ENCODE results near the gene ODR4. TPM values are rescaled to one million over a fixed set of nuclear protein-coding genes. Genes with fewer than 3 reads are reported as not detected.

The ODR4 gene
- total RNA-seq, 1 experiment from 2014 or later: 29.1 TPM

DNA sequence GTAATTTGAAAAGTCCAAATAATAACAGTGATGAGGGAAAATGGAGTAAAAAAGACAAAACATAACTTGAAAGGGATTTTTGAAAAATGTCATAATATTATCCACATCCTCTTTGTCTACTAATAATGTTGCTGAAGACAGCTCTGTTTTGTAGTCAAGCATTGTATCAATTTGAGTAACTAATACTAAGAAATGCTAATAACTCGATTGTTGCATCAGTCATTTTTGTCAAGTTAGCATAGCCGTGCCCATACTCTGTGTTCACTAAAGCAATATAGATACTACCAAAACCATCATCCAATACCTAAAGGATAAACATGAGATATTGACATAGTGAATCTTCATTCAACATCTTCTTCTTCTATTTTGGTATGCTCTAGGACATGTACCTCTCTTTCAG lies 68.0 kb downstream of the ODR4 start:
- Histone ChIP-seq H3K36me3 (ENCODE audit: control insufficient read depth, insufficient read depth, low read length) (no peaks in the 10 kb centered on the region), H3K27me3 (replicated peaks; ENCODE audit: control insufficient read depth, insufficient read depth, low read length) (no peaks in the 10 kb centered on the region), H3K4me1 (peaks cover 10% of the 10 kb centered on the region; the same call in 1 of the 2 replicates), H3K4me3 (ENCODE audit: low read depth, low read length) (no peak overlapping the region), H3K9me3 (no peaks in the 10 kb centered on the region)
- Mint-ChIP-seq H3K9me3 (ENCODE audit: unreplicated experiment) (peaks cover 4% of the 10 kb centered on the region), H3K27ac (ENCODE audit: unreplicated experiment) (no peak overlapping the region), H3K4me3 (ENCODE audit: unreplicated experiment) (no peak overlapping the region), H3K36me3 (ENCODE audit: insufficient read depth, unreplicated experiment) (no peaks in the 10 kb centered on the region), H3K27me3 (ENCODE audit: insufficient read depth, unreplicated experiment) (no peaks in the 10 kb centered on the region), H3K4me1 (ENCODE audit: low read depth, unreplicated experiment) (peaks cover 19% of the 10 kb centered on the region)
- ChIA-PET CTCF (no interaction called here), POLR2A (no interaction called here)
- TF ChIP-seq, protein P1, sequence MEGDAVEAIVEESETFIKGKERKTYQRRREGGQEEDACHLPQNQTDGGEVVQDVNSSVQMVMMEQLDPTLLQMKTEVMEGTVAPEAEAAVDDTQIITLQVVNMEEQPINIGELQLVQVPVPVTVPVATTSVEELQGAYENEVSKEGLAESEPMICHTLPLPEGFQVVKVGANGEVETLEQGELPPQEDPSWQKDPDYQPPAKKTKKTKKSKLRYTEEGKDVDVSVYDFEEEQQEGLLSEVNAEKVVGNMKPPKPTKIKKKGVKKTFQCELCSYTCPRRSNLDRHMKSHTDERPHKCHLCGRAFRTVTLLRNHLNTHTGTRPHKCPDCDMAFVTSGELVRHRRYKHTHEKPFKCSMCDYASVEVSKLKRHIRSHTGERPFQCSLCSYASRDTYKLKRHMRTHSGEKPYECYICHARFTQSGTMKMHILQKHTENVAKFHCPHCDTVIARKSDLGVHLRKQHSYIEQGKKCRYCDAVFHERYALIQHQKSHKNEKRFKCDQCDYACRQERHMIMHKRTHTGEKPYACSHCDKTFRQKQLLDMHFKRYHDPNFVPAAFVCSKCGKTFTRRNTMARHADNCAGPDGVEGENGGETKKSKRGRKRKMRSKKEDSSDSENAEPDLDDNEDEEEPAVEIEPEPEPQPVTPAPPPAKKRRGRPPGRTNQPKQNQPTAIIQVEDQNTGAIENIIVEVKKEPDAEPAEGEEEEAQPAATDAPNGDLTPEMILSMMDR (IDR thresholded peaks at IDR 0.05; ENCODE audit: insufficient read depth in 1 of 2, low read depth in 1 of 2, low read length in 1 of 2, severe bottlenecking in 1 of 2, unreplicated experiment in 1 of 2): no peak
- intact Hi-C loops (cut with micrococcal nuclease; ENCODE audit: unreplicated experiment): no loop called here
- no TSS peak for BruUV-seq (replicated peaks)
- DNase-seq: no peak

DNA sequence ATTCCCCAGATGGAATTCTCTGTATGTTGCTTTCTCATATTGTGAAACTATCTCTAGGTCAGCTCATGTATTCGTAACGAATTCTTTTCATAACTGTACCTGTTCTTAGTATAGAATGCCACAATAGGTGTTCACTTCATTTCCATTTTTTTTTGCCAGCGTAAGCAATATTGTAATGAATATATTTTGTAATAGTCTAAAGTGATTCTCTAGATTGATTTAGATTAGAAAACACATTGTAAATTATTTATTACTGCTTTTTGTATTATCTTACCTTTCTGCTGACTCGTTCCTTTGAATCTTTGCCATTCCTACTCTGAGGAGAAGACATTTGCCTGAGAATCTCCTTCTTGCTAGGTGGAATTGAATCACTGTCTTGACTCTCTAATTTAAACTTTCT lies 70.5 kb downstream of the ODR4 start:
- Mint-ChIP-seq H3K36me3 (ENCODE audit: insufficient read depth, unreplicated experiment) (no peaks in the 10 kb centered on the region), H3K27ac (ENCODE audit: unreplicated experiment) (no peak overlapping the region), H3K4me1 (ENCODE audit: low read depth, unreplicated experiment) (peaks cover 12% of the 10 kb centered on the region), H3K4me3 (ENCODE audit: unreplicated experiment) (no peak overlapping the region), H3K9me3 (ENCODE audit: unreplicated experiment) (no peaks in the 10 kb centered on the region), H3K27me3 (ENCODE audit: insufficient read depth, unreplicated experiment) (no peaks in the 10 kb centered on the region)
- no peaks in the 10 kb centered on the region for H3K9me3 ChIP-seq
- CTCF ChIA-PET: no interaction called here
- no peaks in the 10 kb centered on the region for H3K36me3 ChIP-seq (ENCODE audit: control insufficient read depth, insufficient read depth, low read length)
- H3K4me1 ChIP-seq: peaks cover 10% of the 10 kb centered on the region; the same call in 1 of the 2 replicates
- TF ChIP-seq, protein P1 (IDR thresholded peaks at IDR 0.05; ENCODE audit: insufficient read depth in 1 of 2, low read depth in 1 of 2, low read length in 1 of 2, severe bottlenecking in 1 of 2, unreplicated experiment in 1 of 2): no peak
- POLR2A ChIA-PET: no interaction called here
- intact Hi-C loops (cut with micrococcal nuclease; ENCODE audit: unreplicated experiment): no loop called here
- no peak for DNase-seq
- BruUV-seq (replicated peaks): no TSS peak
- H3K4me3 ChIP-seq (ENCODE audit: low read depth, low read length): no peak overlapping the region
- H3K27me3 ChIP-seq (replicated peaks; ENCODE audit: control insufficient read depth, insufficient read depth, low read length): no peaks in the 10 kb centered on the region

DNA sequence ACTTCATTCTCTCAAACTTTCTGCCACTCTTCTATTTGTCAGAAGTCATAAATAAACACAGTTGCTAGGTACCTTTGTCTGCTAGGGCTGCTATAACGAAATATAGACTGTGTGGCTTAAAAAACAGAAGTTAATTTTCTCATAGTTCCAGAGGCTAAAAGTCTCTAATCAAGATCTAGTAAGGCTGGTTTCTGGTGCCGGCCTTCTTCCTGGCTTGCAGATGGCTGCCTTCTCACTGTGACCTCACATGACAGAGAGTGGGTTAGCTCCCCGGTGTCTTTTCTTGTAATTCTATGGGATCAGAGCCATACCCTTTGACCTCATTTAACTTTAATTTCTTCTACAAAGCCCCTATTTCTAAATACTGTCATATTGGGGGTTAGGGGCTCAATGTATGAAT lies 79.3 kb downstream of the ODR4 start:
- Histone ChIP-seq H3K36me3 (ENCODE audit: control insufficient read depth, insufficient read depth, low read length) (no peaks in the 10 kb centered on the region), H3K27me3 (replicated peaks; ENCODE audit: control insufficient read depth, insufficient read depth, low read length) (no peaks in the 10 kb centered on the region), H3K4me1 (no peaks in the 10 kb centered on the region), H3K9me3 (no peaks in the 10 kb centered on the region), H3K4me3 (ENCODE audit: low read depth, low read length) (no peak overlapping the region)
- no peak for DNase-seq
- Mint-ChIP-seq H3K27me3 (ENCODE audit: insufficient read depth, unreplicated experiment) (no peaks in the 10 kb centered on the region), H3K4me3 (ENCODE audit: unreplicated experiment) (no peak overlapping the region), H3K4me1 (ENCODE audit: low read depth, unreplicated experiment) (no peaks in the 10 kb centered on the region), H3K27ac (ENCODE audit: unreplicated experiment) (no peak overlapping the region), H3K36me3 (ENCODE audit: insufficient read depth, unreplicated experiment) (no peaks in the 10 kb centered on the region), H3K9me3 (ENCODE audit: unreplicated experiment) (no peaks in the 10 kb centered on the region)
- ChIA-PET CTCF (no interaction called here), POLR2A (no interaction called here)
- intact Hi-C loops (cut with micrococcal nuclease; ENCODE audit: unreplicated experiment): no loop called here
- no TSS peak for BruUV-seq (replicated peaks)
- TF ChIP-seq, protein P1 (IDR thresholded peaks at IDR 0.05; ENCODE audit: insufficient read depth in 1 of 2, low read depth in 1 of 2, low read length in 1 of 2, severe bottlenecking in 1 of 2, unreplicated experiment in 1 of 2): no peak

Measured in Caco-2 (cell line).